A172 (cell line): ENCODE data around the gene RTRAF. TPM values are rescaled to one million over a fixed set of nuclear protein-coding genes. Genes with fewer than 3 reads are reported as not detected.

ENCODE experiments used
- DNase-seq: peaks from one replicate; pipeline ENCODE4 v3.0.0-alpha.2; 2015; ENCODE audit warnings: low spot score
- total RNA-seq: library from RNA; depleted of rRNA; stranded (reverse); fragments of >200 nt; shearing (Covaris generic); gene quantifications from 2 replicates; pipeline ENCODE4 v1.2.3, GENCODE V29; 2014; rRNA removed

RTRAF gene
- 124 TPM in 2 replicates for total RNA-seq

- DNase-seq = peak; percentile 71
Observed at GRCh38 chr14:51989293-51990234, at the start of gene RTRAF. Gene RTRAF, plus strand, starts transcription at chr14:51989546. Its CDS starts 94 bp downstream, at chr14:51989640.

- no peak for DNase-seq
Observed at GRCh38 chr14:51939755-51940301, 49.5 kb upstream of the RTRAF start.

GRCh38 chr14:51942971-51943370 is 46.4 kb upstream of the RTRAF start:
- DNase-seq = no peak

- no peak for DNase-seq
Observed at GRCh38 chr14:51950007-51950406, 39.3 kb upstream of the RTRAF start.

GRCh38 chr14:51951656-51952055 is 37.7 kb upstream of the RTRAF start:
- no peak for DNase-seq

GRCh38 chr14:51954031-51954430 is 35.3 kb upstream of the RTRAF start:
- DNase-seq = no peak

- no peak for DNase-seq
Observed at GRCh38 chr14:51954657-51955056, 34.7 kb upstream of the RTRAF start.

GRCh38 chr14:51957950-51958349 is 31.4 kb upstream of the RTRAF start:
- DNase-seq = no peak

GRCh38 chr14:51959928-51960327 is 29.4 kb upstream of the RTRAF start:
- DNase-seq = no peak

GRCh38 chr14:51960866-51961265 is 28.5 kb upstream of the RTRAF start:
- DNase-seq = no peak

- no peak for DNase-seq
Observed at GRCh38 chr14:51962711-51963110, 26.6 kb upstream of the RTRAF start.

GRCh38 chr14:51963286-51963685 is 26.1 kb upstream of the RTRAF start:
- no peak for DNase-seq

GRCh38 chr14:51967521-51967920 is 21.8 kb upstream of the RTRAF start:
- DNase-seq = no peak

- DNase-seq = no peak
Observed at GRCh38 chr14:51969852-51970540, 19.4 kb upstream of the RTRAF start.

GRCh38 chr14:51972566-51972965 is 16.8 kb upstream of the RTRAF start:
- DNase-seq = no peak

- no peak for DNase-seq
Observed at GRCh38 chr14:51977075-51977474, 12.3 kb upstream of the RTRAF start.

- DNase-seq = no peak
Observed at GRCh38 chr14:51978681-51979085, 10.7 kb upstream of the RTRAF start.

GRCh38 chr14:51979088-51979709 is 10.1 kb upstream of the RTRAF start:
- peak; percentile 55 for DNase-seq

- no peak for DNase-seq
Observed at GRCh38 chr14:51981218-51981854, 8.0 kb upstream of the RTRAF start.

GRCh38 chr14:51988221-51988620 is 1.1 kb upstream of the RTRAF start:
- DNase-seq = no peak

- DNase-seq = no peak
Observed at GRCh38 chr14:51990488-51990887, 1.1 kb downstream of the RTRAF start.
